Fibroblast of the aortic adventitia (primary cell): ENCODE results near the gene TANC1. TPM values are rescaled to one million over a fixed set of nuclear protein-coding genes. Genes with fewer than 3 reads are reported as not detected.

Source experiments
- DNase-seq: peaks from one replicate; pipeline ENCODE4 v3.0.0-alpha.2; 2010; ENCODE audit warnings: low read depth
- H3K4me3 ChIP-seq: 2 replicates; pipeline ENCODE4 v1.5.1; 2011; ENCODE audit warnings: low read depth, mild to moderate bottlenecking, control low read depth, low read length, moderate library complexity
- CTCF ChIP-seq: IDR thresholded peaks from 2 replicates; pipeline ENCODE4 v1.5.1; 2011; ENCODE audit warnings: mild to moderate bottlenecking, low read length, control low read depth, inconsistent platforms; ENCODE audit not compliant: insufficient read depth
- total RNA-seq: library from RNA; depleted of rRNA; stranded (reverse); fragments of >200 nt; gene quantifications from 2 replicates; pipeline ENCODE4 v1.2.3, GENCODE V29; 2012; ENCODE audit warnings: low replicate concordance

The TANC1 gene
- total RNA-seq, 1 donor: 11.9 TPM

GRCh38 chr2:159114835-159115234, 146.4 kb downstream of the TANC1 start:
- TF ChIP-seq CTCF: no peak
- H3K4me3 ChIP-seq: no peak overlapping the region
- no peak for DNase-seq

- H3K4me3 ChIP-seq: no peak overlapping the region
- DNase-seq: no peak
- no peak for TF ChIP-seq CTCF
These were observed 148.5 kb downstream of the TANC1 start for GRCh38 chr2:159116922-159117321.

- no peak overlapping the region for H3K4me3 ChIP-seq
- no peak for DNase-seq
- no peak for TF ChIP-seq CTCF
These were observed 149.2 kb downstream of the TANC1 start for GRCh38 chr2:159117658-159118057.

- peak; percentile 92 for DNase-seq
- H3K4me3 ChIP-seq: no peak overlapping the region
- TF ChIP-seq CTCF: peak; percentile 91
These were observed 149.8 kb downstream of the TANC1 start for GRCh38 chr2:159118115-159118858.

- no peak for DNase-seq
- H3K4me3 ChIP-seq: no peak overlapping the region
- no peak for TF ChIP-seq CTCF
These were observed 150.5 kb downstream of the TANC1 start for GRCh38 chr2:159118859-159119500.

GRCh38 chr2:159119652-159120257, 151.3 kb downstream of the TANC1 start:
- TF ChIP-seq CTCF: no peak

More at GRCh38 chr2:159119652-159120257, 151.3 kb downstream of the TANC1 start:
- no peak overlapping the region for H3K4me3 ChIP-seq
- no peak for DNase-seq
